GM12878 (cell line): ENCODE results near the gene FARS2. TPM values are rescaled to one million over a fixed set of nuclear protein-coding genes. Genes with fewer than 3 reads are reported as not detected.

ENCODE experiments used
- ATAC-seq: fragments of 200-7000 bp; cut with Tn5 transposase; 3 replicates; pipeline ENCODE4 v1.9.1; 2020; ENCODE audit warnings: mild to moderate bottlenecking, moderate library complexity
- BruUV-seq: library from RNA; stranded (reverse); fragments of 400-500 nt; replicated peaks from 2 replicates; lab custom pipeline; 2021; lab: Mats Ljungman, UMichigan
- CTCF ChIA-PET: fragments of 300-600 bp; sonication (Branson Sonifier 250); formaldehyde crosslinking; extraction: SDS; loops from one replicate; lab custom pipeline; 2021; ENCODE audit warnings: inconsistent platforms; lab: Yijun Ruan, JAX
- POLR2A ChIA-PET: fragments of 350-600 bp; formaldehyde crosslinking; extraction: SDS; loops from one replicate; lab custom pipeline; 2021; ENCODE audit warnings: inconsistent platforms; lab: Charles Lee
- RAD21 ChIA-PET: fragments of 300-600 bp; sonication (Branson Sonifier 250); formaldehyde crosslinking; loops from one replicate; lab custom pipeline; 2023; ENCODE audit warnings: antibody characterized with exemption; ENCODE audit not compliant: unreplicated experiment; lab: Charles Lee
- SMC1A ChIA-PET: fragments of 300-600 bp; sonication (Branson Sonifier 250); formaldehyde crosslinking; loops from one replicate; lab custom pipeline; 2023; ENCODE audit not compliant: unreplicated experiment, uncharacterized antibody; lab: Charles Lee
- DNase-seq: peaks from one replicate; pipeline ENCODE4 v3.0.0-alpha.2; 2011; ENCODE audit warnings: low read depth, low spot score
- FAIRE-seq: peaks from 3 replicates; lab custom pipeline; 2011; peaks lifted over from hg19 to GRCh38; lab: Jason Lieb, UNC
- H2AFZ ChIP-seq: 2 replicates; pipeline ENCODE4 v1.6.0; 2011; ENCODE audit warnings: low read depth, low read length, control low read depth; ENCODE audit not compliant: control insufficient read depth
- H3K27ac ChIP-seq: 2 replicates; pipeline ENCODE4 v1.5.1; 2011; ENCODE audit warnings: control low read depth; ENCODE audit not compliant: control insufficient read depth, insufficient read depth
- H3K27me3 ChIP-seq, 2 experiments: replicated peaks in 1 of 2; 2 replicates each; pipeline versions ENCODE4 v1.6.0 to v1.6.1; 2011; ENCODE audit warnings: low read length in 1 of 2; ENCODE audit not compliant: control insufficient read depth in 2 of 2, insufficient read depth in 2 of 2
- H3K36me3 ChIP-seq, 2 experiments: 2 replicates each; pipeline ENCODE4 v1.5.1; 2011; ENCODE audit warnings: low read length in 1 of 2; ENCODE audit not compliant: control insufficient read depth in 2 of 2, insufficient read depth in 2 of 2
- H3K4me1 ChIP-seq: 2 replicates; pipeline ENCODE4 v1.6.1; 2011; ENCODE audit warnings: mild to moderate bottlenecking, low read length, moderate library complexity, mixed read lengths; ENCODE audit not compliant: control insufficient read depth, insufficient read depth
- H3K4me2 ChIP-seq: 2 replicates; pipeline ENCODE4 v1.6.0; 2011; ENCODE audit warnings: control low read depth; ENCODE audit not compliant: control insufficient read depth, insufficient read depth
- H3K4me3 ChIP-seq: fragments of 200-600 bp; sonication (generic); 2 replicates; pipeline ENCODE4 v1.5.1; 2016
- H3K79me2 ChIP-seq: 2 replicates; pipeline ENCODE4 v1.6.0; 2011; ENCODE audit warnings: low read length; ENCODE audit not compliant: control insufficient read depth, insufficient read depth
- H3K9ac ChIP-seq: 2 replicates; pipeline ENCODE4 v1.8.0; 2011; ENCODE audit warnings: low read length, control low read depth, mixed read lengths; ENCODE audit not compliant: control insufficient read depth, insufficient read depth
- H3K9me3 ChIP-seq: replicated peaks from 3 replicates; pipeline ENCODE4 v1.5.1; 2011; ENCODE audit warnings: mild to moderate bottlenecking, low read length; ENCODE audit not compliant: control insufficient read depth, insufficient read depth
- H4K20me1 ChIP-seq: 2 replicates; pipeline ENCODE4 v1.6.0; 2011; ENCODE audit not compliant: control insufficient read depth, insufficient read depth
- ATF3 ChIP-seq: IDR thresholded peaks from 2 replicates; pipeline ENCODE4 v1.6.1; 2011; ENCODE audit warnings: low read depth, mild to moderate bottlenecking, low read length, moderate library complexity, borderline replicate concordance; ENCODE audit errors: extremely low read depth
- BCL11A ChIP-seq: IDR thresholded peaks from 2 replicates; pipeline ENCODE4 v1.6.1; 2011; ENCODE audit warnings: low read depth, low read length
- BHLHE40 ChIP-seq, 2 experiments: fragments of 450-650 bp in 1 of 2; IDR thresholded peaks; 2 replicates each; pipeline ENCODE4 v1.6.1; 2011 to 2017; ENCODE audit warnings: low read depth in 2 of 2, borderline replicate concordance in 1 of 2, improper control_type of control experiment in 1 of 2, low read length in 1 of 2, mild to moderate bottlenecking in 1 of 2
- CREM ChIP-seq: IDR thresholded peaks from 2 replicates; pipeline ENCODE4 v1.6.1; 2014; ENCODE audit warnings: antibody characterized with exemption, low read depth
- EP300 ChIP-seq, 2 experiments: fragments of 150-350 bp in 1 of 2; IDR thresholded peaks; 2 replicates each; pipeline ENCODE4 v1.6.1; 2011 to 2012; ENCODE audit warnings: low read depth in 2 of 2, low read length in 2 of 2, borderline replicate concordance in 1 of 2, improper control_type of control experiment in 1 of 2, inconsistent platforms in 1 of 2; ENCODE audit not compliant: control insufficient read depth in 1 of 2
- FOS ChIP-seq: IDR thresholded peaks from 3 replicates; pipeline ENCODE4 v1.6.1; 2011; ENCODE audit warnings: borderline replicate concordance; ENCODE audit not compliant: insufficient read length; ENCODE audit errors: extremely low read depth
- HSF1 ChIP-seq: fragments of 150-350 bp; IDR thresholded peaks from 2 replicates; pipeline ENCODE4 v1.6.1; 2014; ENCODE audit warnings: mild to moderate bottlenecking, low read depth, low read length
- IRF5 ChIP-seq: fragments of 450-650 bp; IDR thresholded peaks from 2 replicates; pipeline ENCODE4 v1.6.1; 2017; ENCODE audit warnings: borderline replicate concordance
- MYB ChIP-seq: fragments of 150-350 bp; IDR thresholded peaks from 2 replicates; pipeline ENCODE4 v1.6.1; 2014; ENCODE audit warnings: mild to moderate bottlenecking, low read depth, low read length, borderline replicate concordance
- NFYA ChIP-seq: IDR thresholded peaks from 2 replicates; pipeline ENCODE4 v1.6.1; 2011; ENCODE audit warnings: low read depth, mild to moderate bottlenecking, low read length, improper control_type of control experiment, borderline replicate concordance
- PAX8 ChIP-seq: fragments of 450-650 bp; IDR thresholded peaks from 2 replicates; pipeline ENCODE4 v1.6.1; 2017; ENCODE audit warnings: mild to moderate bottlenecking, moderate library complexity
- POLR2A ChIP-seq: IDR thresholded peaks from 2 replicates; pipeline ENCODE4 v1.6.1; 2011; ENCODE audit warnings: low read depth, mild to moderate bottlenecking, low read length
- SMAD1 ChIP-seq: fragments of 450-650 bp; IDR thresholded peaks from 2 replicates; pipeline ENCODE4 v1.6.1; 2018; ENCODE audit warnings: mild to moderate bottlenecking, low read depth; ENCODE audit not compliant: partially characterized antibody
- TAF1 ChIP-seq: IDR thresholded peaks from 2 replicates; pipeline ENCODE4 v1.6.1; 2011; ENCODE audit warnings: mild to moderate bottlenecking, low read depth, low read length, borderline replicate concordance
- TCF3 ChIP-seq: IDR thresholded peaks from 2 replicates; pipeline ENCODE4 v1.6.1; 2012; ENCODE audit warnings: low read depth, mild to moderate bottlenecking, low read length, borderline replicate concordance; ENCODE audit not compliant: insufficient read depth
- YY1 ChIP-seq: IDR thresholded peaks from 2 replicates; pipeline ENCODE4 v1.6.1; 2011; ENCODE audit warnings: low read depth, mild to moderate bottlenecking, low read length
- ZNF217 ChIP-seq: fragments of 450-650 bp; IDR thresholded peaks from 2 replicates; pipeline ENCODE4 v1.6.1; 2017; ENCODE audit warnings: antibody characterized with exemption, mild to moderate bottlenecking
- ZNF274 ChIP-seq: IDR thresholded peaks from one replicate; pipeline ENCODE4 v1.8.0; 2011; ENCODE audit not compliant: insufficient read length, insufficient read depth
- ZNF622 ChIP-seq: fragments of 450-650 bp; IDR thresholded peaks from 2 replicates; pipeline ENCODE4 v1.6.1; 2017; ENCODE audit warnings: mild to moderate bottlenecking, inconsistent platforms
- WGBS: methylation state at CpG from one replicate; pipeline ENCODE4 v1.1.6; 2016; ENCODE audit warnings: low lambda C conversion rate; ENCODE audit not compliant: insufficient replicate concordance, insufficient coverage; ENCODE audit errors: missing lambda C conversion rate; 5-methylcytosine and 5-hydroxymethylcytosine counted together
- in situ Hi-C: fragments of 300-500 bp; cut with MboI; formaldehyde crosslinking; loops from 9 replicates; pipeline ENCODE4 v1.14.3; 2018; ENCODE audit warnings: mixed read lengths
- intact Hi-C: fragments of 100-400 bp; cut with micrococcal nuclease; formaldehyde crosslinking; loops from one replicate; pipeline ENCODE4 v1.14.2; 2022; ENCODE audit not compliant: unreplicated experiment
- polyA plus RNA-seq, 11 experiments: library from polyadenylated mRNA; depleted of rRNA in 4 of 11; unstranded in 6 of 11; stranded (reverse) in 5 of 11; fragments of >200 nt; fragmentation: Nextera tagmentation in 4 of 11; fragmentation: Illumina TruSeq in 1 of 11; extraction: Ambion mirVana in 4 of 11; extraction: Trizol in 1 of 11; gene quantifications; 1 replicate in 1 of 11; 2 replicates in 10 of 11; pipeline versions ENCODE4 v1.2.1 to v1.2.3, GENCODE V29; 2011 to 2016; ENCODE audit warnings: inconsistent platforms in 2 of 11, missing spikeins in 2 of 11, low read depth in 1 of 11
- total RNA-seq, 4 experiments: library from RNA; depleted of rRNA in 3 of 4; stranded (reverse); fragments of >200 nt in 3 of 4; fragmentation: Illumina TruSeq in 1 of 4; extraction: Trizol in 1 of 4; gene quantifications; 2 replicates each; pipeline versions ENCODE4 v1.2.1 to v1.2.3, GENCODE V29; 2013 to 2021

FARS2 gene
- total and polyA plus RNA-seq, 10 of the 15 experiments (the other 5 are each of a cell fraction or from before 2014, with no cell fraction given), result 16.8 to 46.7 (median 25.6) TPM

GRCh38 chr6:5771211-5771610 is 509.9 kb downstream of the FARS2 start:
- CTCF ChIA-PET, result no interaction called here
- in situ Hi-C loops, result no loop called here
- no TSS peak for BruUV-seq

More at GRCh38 chr6:5771211-5771610, 509.9 kb downstream of the FARS2 start:
- no peak overlapping the region for H2AFZ ChIP-seq
- H4K20me1 ChIP-seq, result no peaks in the 10 kb centered on the region
- ChIA-PET POLR2A (no interaction called here), SMC1A (no interaction called here), RAD21 (no interaction called here)
- DNase-seq, result no peak
- H3K9ac ChIP-seq, result no peak overlapping the region
- intact Hi-C loops, result no loop called here
- H3K36me3 ChIP-seq, result peaks cover 0 to 4% of the 10 kb centered on the region in 2 experiments; a peak in 3 of 4 replicates
- H3K79me2 ChIP-seq, result no peaks in the 10 kb centered on the region
- ATAC-seq, result no peak
- 97% methylated on average over 7 of the region's 7 CpGs for WGBS
- no peak overlapping the region for H3K27ac ChIP-seq
- FAIRE-seq, result no peak
- H3K27me3 ChIP-seq, result no peaks in the 10 kb centered on the region
- H3K4me3 ChIP-seq, result no peak overlapping the region
- no peaks in the 10 kb centered on the region; the same call in 2 of the 3 replicates for H3K9me3 ChIP-seq
- no peaks in the 10 kb centered on the region for H3K4me1 ChIP-seq
- no peak overlapping the region for H3K4me2 ChIP-seq
- TF ChIP-seq FOS, result no peak
- TF ChIP-seq ZNF274, result no peak
- TF ChIP-seq TCF3, result no peak
- TF ChIP-seq HSF1, result no peak
- no peak for TF ChIP-seq ZNF622
- TF ChIP-seq POLR2A, result no peak
- TF ChIP-seq YY1, result no peak
- no peak for TF ChIP-seq ATF3
- TF ChIP-seq CREM, result no peak
- TF ChIP-seq BHLHE40 (IDR thresholded peaks at IDR 0.05; ENCODE audit: borderline replicate concordance in 1 of 2, low read depth in 2 of 2, low read length in 1 of 2), result no peak
- TF ChIP-seq MYB, result no peak
- no peak for TF ChIP-seq PAX8
- no peak for TF ChIP-seq TAF1
- TF ChIP-seq ZNF217, result no peak
- TF ChIP-seq EP300 (IDR thresholded peaks at IDR 0.05; ENCODE audit: borderline replicate concordance in 1 of 2, control insufficient read depth in 1 of 2, low read depth in 2 of 2, low read length in 2 of 2), result no peak
- no peak for TF ChIP-seq BCL11A
- no peak for TF ChIP-seq NFYA
- TF ChIP-seq SMAD1, result no peak
- no peak for TF ChIP-seq IRF5
